Peyer's patch (tissue), 4 donors: ENCODE measurements around the gene BPTF. TPM values are rescaled to one million over a fixed set of nuclear protein-coding genes. Genes with fewer than 3 reads are reported as not detected.
"Not testable (repeated sequence)": the region's sequence is repeated elsewhere in the genome, so short reads cannot be mapped to it uniquely, and the experiment has no call there.

Source experiments
- DNase-seq, 3 donors: peaks; one replicate each; pipeline ENCODE4 v3.0.0-alpha.2; 2017 to 2019
- H3K27ac ChIP-seq, 4 donors: fragments of 200-600 bp; sonication (generic); one replicate each; pipeline ENCODE4 v1.5.1; 2016 to 2019
- H3K27me3 ChIP-seq, 2 donors: fragments of 200-600 bp; sonication (generic); one replicate each; pipeline ENCODE4 v1.5.1; 2019
- H3K36me3 ChIP-seq, 3 donors: fragments of 200-600 bp; sonication (generic); one replicate each; pipeline ENCODE4 v1.5.1; 2016 to 2019
- H3K4me1 ChIP-seq, 4 donors: fragments of 200-600 bp; sonication (generic); one replicate each; pipeline ENCODE4 v1.5.1; 2016 to 2019
- H3K4me3 ChIP-seq, 4 donors: fragments of 200-600 bp; sonication (generic); 1 replicate in 3 of 4; 2 replicates in 1 of 4; pipeline ENCODE4 v1.5.1; 2016 to 2019; ENCODE audit warnings: mild to moderate bottlenecking in 1 of 4
- H3K9me3 ChIP-seq, 4 donors: fragments of 200-600 bp; sonication (generic); one replicate each; pipeline ENCODE4 v1.5.1; 2016 to 2019; ENCODE audit warnings: mild to moderate bottlenecking in 1 of 4
- POLR2A ChIP-seq, 2 donors: fragments of 450-650 bp; IDR thresholded peaks; one replicate each; pipeline ENCODE4 v1.5.1; 2017; ENCODE audit warnings: antibody characterized with exemption in 2 of 2, mild to moderate bottlenecking in 2 of 2, moderate library complexity in 2 of 2
- total RNA-seq, 4 donors: library from RNA; depleted of rRNA; stranded (reverse); fragments of >200 nt; gene quantifications; one replicate each; pipeline ENCODE4 v1.1.0, GENCODE V29; 2016
- TF ChIP-seq, protein P1 (sequence below), 6 experiments: fragments of 450-650 bp in 4 of 6; fragments of 200-600 bp in 2 of 6; sonication (generic) in 1 of 6; IDR thresholded peaks; one replicate each; pipeline ENCODE4 v1.5.1; 2017 to 2019; ENCODE audit warnings: antibody characterized with exemption in 6 of 6, mild to moderate bottlenecking in 3 of 6, moderate library complexity in 1 of 6

Gene BPTF
- total RNA-seq, 4 donors from 2014 or later = 70.2 to 305 (median 109) TPM

DNA sequence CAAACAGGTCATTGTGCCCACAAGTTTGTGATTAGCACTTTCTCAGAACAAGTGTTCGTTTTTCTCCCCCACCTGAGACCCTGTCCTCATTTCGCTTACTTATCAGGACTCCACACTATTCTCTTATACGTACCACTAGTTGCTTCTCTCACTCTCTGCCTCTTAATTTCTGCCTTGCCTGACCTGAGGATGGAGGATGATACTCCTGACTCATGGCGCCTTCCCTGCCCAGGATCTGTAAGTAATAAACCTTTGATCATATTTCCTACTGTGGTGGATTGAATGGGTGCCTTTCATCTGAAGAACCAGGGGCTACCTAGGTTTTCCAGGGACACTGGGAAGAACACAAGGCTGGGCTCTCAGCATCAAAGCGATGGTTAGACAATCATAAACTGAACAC is 39.8 kb upstream of the BPTF start:
- H3K4me3 ChIP-seq = no peak overlapping the region
- no peaks in the 10 kb centered on the region for H3K9me3 ChIP-seq
- TF ChIP-seq POLR2A (IDR thresholded peaks at IDR 0.05) = no peak
- TF ChIP-seq, protein P1, sequence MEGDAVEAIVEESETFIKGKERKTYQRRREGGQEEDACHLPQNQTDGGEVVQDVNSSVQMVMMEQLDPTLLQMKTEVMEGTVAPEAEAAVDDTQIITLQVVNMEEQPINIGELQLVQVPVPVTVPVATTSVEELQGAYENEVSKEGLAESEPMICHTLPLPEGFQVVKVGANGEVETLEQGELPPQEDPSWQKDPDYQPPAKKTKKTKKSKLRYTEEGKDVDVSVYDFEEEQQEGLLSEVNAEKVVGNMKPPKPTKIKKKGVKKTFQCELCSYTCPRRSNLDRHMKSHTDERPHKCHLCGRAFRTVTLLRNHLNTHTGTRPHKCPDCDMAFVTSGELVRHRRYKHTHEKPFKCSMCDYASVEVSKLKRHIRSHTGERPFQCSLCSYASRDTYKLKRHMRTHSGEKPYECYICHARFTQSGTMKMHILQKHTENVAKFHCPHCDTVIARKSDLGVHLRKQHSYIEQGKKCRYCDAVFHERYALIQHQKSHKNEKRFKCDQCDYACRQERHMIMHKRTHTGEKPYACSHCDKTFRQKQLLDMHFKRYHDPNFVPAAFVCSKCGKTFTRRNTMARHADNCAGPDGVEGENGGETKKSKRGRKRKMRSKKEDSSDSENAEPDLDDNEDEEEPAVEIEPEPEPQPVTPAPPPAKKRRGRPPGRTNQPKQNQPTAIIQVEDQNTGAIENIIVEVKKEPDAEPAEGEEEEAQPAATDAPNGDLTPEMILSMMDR (IDR thresholded peaks at IDR 0.05) = no peak
- H3K27me3 ChIP-seq = no peaks in the 10 kb centered on the region
- H3K27ac ChIP-seq = no peak overlapping the region
- H3K36me3 ChIP-seq = no peaks in the 10 kb centered on the region
- H3K4me1 ChIP-seq = peaks cover 0 to 4% (median 0%) of the 10 kb centered on the region in 4 donors
- DNase-seq = no peak

DNA sequence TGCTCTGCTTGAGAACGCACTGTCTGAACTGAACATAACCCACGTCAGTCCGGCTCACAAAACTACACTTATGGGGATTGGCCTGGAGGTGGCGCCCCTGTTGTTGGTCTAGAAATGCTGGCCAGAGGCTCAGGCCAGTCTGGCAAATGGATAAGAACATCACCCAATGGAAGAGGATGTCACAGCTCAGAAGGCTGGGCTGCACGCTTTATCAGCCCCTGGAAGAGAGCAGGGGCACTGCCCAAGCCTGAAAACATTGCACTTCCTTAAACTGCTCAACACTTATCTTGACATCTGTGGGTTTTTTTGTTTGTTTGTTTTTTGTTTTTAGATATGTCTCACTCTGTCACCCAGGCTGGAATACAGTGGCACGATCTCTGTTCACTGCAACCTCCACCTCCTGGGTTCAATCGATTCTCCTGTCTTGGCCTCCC is 24.8 kb upstream of the BPTF start:
- no peaks in the 10 kb centered on the region for H3K4me1 ChIP-seq
- no peaks in the 10 kb centered on the region for H3K36me3 ChIP-seq
- DNase-seq = peak; percentile 79 to 92 (median 86)
- no peak overlapping the region for H3K27ac ChIP-seq
- no peaks in the 10 kb centered on the region for H3K9me3 ChIP-seq
- no peaks in the 10 kb centered on the region for H3K27me3 ChIP-seq
- TF ChIP-seq, protein P1 (IDR thresholded peaks at IDR 0.05) = peak; percentile 50 to 79 (median 68)
- TF ChIP-seq POLR2A (IDR thresholded peaks at IDR 0.05) = peak in 1 of 2 donors; percentile 8
- no peak overlapping the region for H3K4me3 ChIP-seq

DNA sequence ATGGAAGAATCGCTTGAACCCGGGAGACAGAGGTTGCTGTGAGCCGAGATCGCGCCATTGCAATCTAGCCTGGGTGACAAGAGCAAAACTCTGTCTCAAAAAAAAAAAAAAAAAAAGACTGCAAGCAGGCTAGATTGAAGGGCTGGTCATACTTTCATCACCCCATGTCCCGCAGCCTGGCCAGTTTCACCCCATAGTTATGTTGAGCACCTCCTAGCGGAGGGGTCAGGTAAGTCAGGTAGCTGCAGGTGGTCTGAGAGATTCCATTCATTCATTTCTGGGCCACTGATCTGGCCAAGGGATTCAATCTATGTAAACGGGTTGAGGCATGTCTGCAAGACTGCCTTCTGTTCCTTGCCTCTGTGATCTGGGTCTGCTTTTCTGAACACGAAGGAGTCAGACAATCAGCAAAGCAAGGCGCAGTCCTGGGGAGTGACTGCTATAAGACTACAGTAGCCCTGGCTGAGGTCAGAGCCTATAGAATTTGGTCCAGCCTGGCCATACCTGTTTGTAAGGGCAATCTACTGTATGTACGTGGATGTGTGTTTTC is 23.6 kb upstream of the BPTF start:
- no peaks in the 10 kb centered on the region for H3K4me1 ChIP-seq
- H3K4me3 ChIP-seq = no peak overlapping the region
- no peaks in the 10 kb centered on the region for H3K9me3 ChIP-seq
- H3K36me3 ChIP-seq = no peaks in the 10 kb centered on the region
- TF ChIP-seq POLR2A (IDR thresholded peaks at IDR 0.05) = no peak
- TF ChIP-seq, protein P1 (IDR thresholded peaks at IDR 0.05) = no peak
- DNase-seq = no peak
- H3K27ac ChIP-seq = no peak overlapping the region
- H3K27me3 ChIP-seq = no peaks in the 10 kb centered on the region

DNA sequence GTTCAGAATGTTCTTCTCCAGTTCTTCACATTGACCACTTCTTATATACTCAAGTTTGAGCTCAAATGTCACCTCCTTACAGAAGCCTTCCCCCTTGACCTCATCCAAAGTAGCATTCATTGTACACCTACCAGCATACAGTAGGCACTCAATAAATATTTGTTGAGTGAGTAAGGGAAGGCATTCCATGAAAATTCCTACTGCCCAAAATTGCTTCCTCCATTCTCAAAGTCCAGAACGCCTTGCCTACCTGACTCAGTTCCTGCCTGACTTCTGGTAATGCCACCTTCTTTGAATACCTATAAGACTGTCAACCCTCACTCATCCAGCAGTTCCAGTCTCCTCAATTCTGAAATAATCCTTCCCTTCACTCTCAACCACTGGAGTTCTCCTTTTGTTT is 14.8 kb upstream of the BPTF start:
- no peak for TF ChIP-seq POLR2A (IDR thresholded peaks at IDR 0.05)
- TF ChIP-seq, protein P1 (IDR thresholded peaks at IDR 0.05) = no peak
- no peak overlapping the region for H3K4me3 ChIP-seq
- H3K4me1 ChIP-seq = no peaks in the 10 kb centered on the region
- H3K36me3 ChIP-seq = no peaks in the 10 kb centered on the region
- no peaks in the 10 kb centered on the region for H3K27me3 ChIP-seq
- no peaks in the 10 kb centered on the region for H3K9me3 ChIP-seq
- no peak overlapping the region for H3K27ac ChIP-seq
- no peak for DNase-seq

DNA sequence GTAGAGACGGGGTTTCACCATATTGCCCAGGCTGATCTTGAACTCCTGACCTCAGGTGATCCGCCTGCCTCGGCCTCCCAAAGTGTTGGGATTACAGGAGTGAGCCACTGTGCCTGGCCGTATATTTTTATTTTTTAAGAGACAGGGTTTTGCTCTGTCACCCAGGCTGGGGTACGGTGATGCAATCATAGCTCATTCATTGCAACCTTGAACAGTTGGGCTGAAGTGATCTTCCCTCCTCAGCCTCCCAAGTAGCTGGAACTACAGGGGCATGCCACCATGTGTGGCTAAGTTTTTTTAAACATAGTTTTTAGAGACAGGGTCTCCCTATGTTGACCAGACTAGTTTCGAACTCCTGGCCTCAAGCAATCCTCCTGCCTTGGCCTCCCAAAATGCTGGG is 12.9 kb upstream of the BPTF start:
- not testable (repeated sequence) for H3K9me3 ChIP-seq, DNase-seq, H3K36me3 ChIP-seq, H3K4me3 ChIP-seq, H3K27ac ChIP-seq, H3K27me3 ChIP-seq, H3K4me1 ChIP-seq

DNA sequence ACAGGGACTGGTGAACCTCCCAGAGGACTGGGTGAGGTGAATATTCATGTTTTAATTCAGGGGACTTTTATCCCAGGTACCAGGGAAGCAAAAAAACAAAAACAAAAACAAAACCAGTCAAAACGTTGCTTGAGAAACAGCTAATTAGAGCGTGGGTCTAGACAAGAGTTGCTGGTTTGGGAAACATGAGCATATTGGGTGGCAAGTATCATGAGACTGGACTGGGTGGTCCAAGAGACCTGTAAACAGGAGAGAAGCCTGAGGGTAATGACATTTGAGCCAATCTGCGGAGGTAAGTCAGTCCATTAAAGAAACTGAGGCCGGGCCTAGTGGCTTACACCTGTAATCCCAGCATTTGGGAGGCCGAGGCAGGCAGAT is 11.5 kb upstream of the BPTF start:
- Histone ChIP-seq H3K36me3 (no peaks in the 10 kb centered on the region), H3K27ac (no peak overlapping the region), H3K27me3 (no peaks in the 10 kb centered on the region), H3K4me1 (no peaks in the 10 kb centered on the region), H3K9me3 (no peaks in the 10 kb centered on the region), H3K4me3 (no peak overlapping the region)
- peak in 1 of 3 donors; percentile 23 for DNase-seq
- no peak for TF ChIP-seq POLR2A (IDR thresholded peaks at IDR 0.05)
- TF ChIP-seq, protein P1 (IDR thresholded peaks at IDR 0.05) = no peak
